Progenitor cell of endocrine pancreas (in vitro differentiated cells): ENCODE measurements around the gene SULT6B1. TPM values are rescaled to one million over a fixed set of nuclear protein-coding genes. Genes with fewer than 3 reads are reported as not detected.

ENCODE experiments used
- DNase-seq: peaks from one replicate; pipeline ENCODE4 v3.0.0; 2021; ENCODE audit warnings: low spot score; ENCODE audit not compliant: unreplicated experiment
- H3K27ac Mint-ChIP-seq: 2 replicates; pipeline ENCODE4 v1.8.0; 2021; ENCODE audit warnings: mild to moderate bottlenecking, moderate library complexity, mixed read lengths
- H3K27me3 Mint-ChIP-seq: 2 replicates; pipeline ENCODE4 v1.8.0; 2021; ENCODE audit warnings: mixed read lengths
- H3K36me3 Mint-ChIP-seq: 2 replicates; pipeline ENCODE4 v1.8.0; 2022; ENCODE audit warnings: mixed read lengths; ENCODE audit not compliant: insufficient read depth
- H3K4me1 Mint-ChIP-seq: 2 replicates; pipeline ENCODE4 v1.8.0; 2021; ENCODE audit warnings: low read depth, mixed read lengths
- H3K4me3 Mint-ChIP-seq: 2 replicates; pipeline ENCODE4 v1.8.0; 2021; ENCODE audit warnings: low read depth, mild to moderate bottlenecking, moderate library complexity, mixed read lengths
- H3K9me3 Mint-ChIP-seq: 2 replicates; pipeline ENCODE4 v1.8.0; 2021; ENCODE audit warnings: low read depth, mixed read lengths
- total RNA-seq: library from RNA; stranded (reverse); gene quantifications from 2 replicates; pipeline ENCODE4 v1.2.1, GENCODE V29; 2021
- TF ChIP-seq, protein P1 (sequence below): fragments of 200-600 bp; sonication (generic); IDR thresholded peaks from one replicate; pipeline ENCODE4 v1.5.0; 2021; ENCODE audit warnings: antibody characterized with exemption, mild to moderate bottlenecking; ENCODE audit not compliant: unreplicated experiment

The SULT6B1 gene
- total RNA-seq, 1 donor from 2014 or later = not detected

DNA sequence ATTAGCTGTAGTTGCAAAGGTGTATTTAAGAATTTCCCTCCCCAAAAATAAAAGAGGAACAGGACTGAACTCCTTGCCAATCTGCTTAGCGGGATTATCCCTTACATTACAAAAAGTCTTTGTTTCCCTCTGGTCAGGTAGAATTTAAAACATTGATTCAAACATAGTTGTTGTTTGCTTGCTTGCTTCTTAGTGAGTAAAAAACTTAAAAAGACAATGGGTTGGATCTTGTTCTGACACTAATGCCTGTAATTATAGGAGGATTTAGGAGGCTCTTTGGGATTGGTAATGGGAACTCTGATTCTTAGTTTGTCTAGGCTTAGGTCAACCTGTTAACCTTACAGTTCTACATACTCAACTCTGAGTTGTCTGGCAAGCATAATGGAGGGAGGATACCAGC, 4.1 kb upstream of the SULT6B1 start:
- H3K27ac Mint-ChIP-seq = no peak overlapping the region
- peaks cover 3% of the 10 kb centered on the region for H3K9me3 Mint-ChIP-seq
- TF ChIP-seq, protein P1, sequence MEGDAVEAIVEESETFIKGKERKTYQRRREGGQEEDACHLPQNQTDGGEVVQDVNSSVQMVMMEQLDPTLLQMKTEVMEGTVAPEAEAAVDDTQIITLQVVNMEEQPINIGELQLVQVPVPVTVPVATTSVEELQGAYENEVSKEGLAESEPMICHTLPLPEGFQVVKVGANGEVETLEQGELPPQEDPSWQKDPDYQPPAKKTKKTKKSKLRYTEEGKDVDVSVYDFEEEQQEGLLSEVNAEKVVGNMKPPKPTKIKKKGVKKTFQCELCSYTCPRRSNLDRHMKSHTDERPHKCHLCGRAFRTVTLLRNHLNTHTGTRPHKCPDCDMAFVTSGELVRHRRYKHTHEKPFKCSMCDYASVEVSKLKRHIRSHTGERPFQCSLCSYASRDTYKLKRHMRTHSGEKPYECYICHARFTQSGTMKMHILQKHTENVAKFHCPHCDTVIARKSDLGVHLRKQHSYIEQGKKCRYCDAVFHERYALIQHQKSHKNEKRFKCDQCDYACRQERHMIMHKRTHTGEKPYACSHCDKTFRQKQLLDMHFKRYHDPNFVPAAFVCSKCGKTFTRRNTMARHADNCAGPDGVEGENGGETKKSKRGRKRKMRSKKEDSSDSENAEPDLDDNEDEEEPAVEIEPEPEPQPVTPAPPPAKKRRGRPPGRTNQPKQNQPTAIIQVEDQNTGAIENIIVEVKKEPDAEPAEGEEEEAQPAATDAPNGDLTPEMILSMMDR = no peak
- H3K4me1 Mint-ChIP-seq = no peaks in the 10 kb centered on the region
- DNase-seq = no peak
- H3K36me3 Mint-ChIP-seq = peaks cover 2% of the 10 kb centered on the region
- H3K4me3 Mint-ChIP-seq = no peak overlapping the region
- peaks cover 5% of the 10 kb centered on the region for H3K27me3 Mint-ChIP-seq

DNA sequence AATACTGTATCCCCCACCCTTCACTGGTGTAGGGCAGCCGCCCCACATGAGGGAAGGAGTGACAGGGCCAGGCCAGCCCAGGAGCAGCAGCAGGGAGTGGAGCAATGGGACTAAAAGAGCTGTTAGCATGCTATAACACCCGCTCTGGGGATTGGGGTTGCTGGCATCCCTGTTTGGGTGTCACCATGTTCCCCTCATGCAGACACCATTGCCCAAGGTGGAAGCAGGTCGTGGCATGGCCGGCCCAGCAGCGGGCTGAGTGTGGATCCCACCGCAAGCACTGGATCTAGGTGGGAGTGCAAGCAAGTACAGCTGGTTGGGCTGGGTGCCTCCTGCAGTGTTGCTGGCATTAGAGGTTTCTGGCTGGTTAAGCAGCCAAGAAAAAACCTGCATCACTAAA, 3.3 kb upstream of the SULT6B1 start:
- Mint-ChIP-seq H3K9me3 (peaks cover 3% of the 10 kb centered on the region), H3K4me3 (no peak overlapping the region), H3K27me3 (peaks cover 8% of the 10 kb centered on the region), H3K4me1 (no peaks in the 10 kb centered on the region), H3K36me3 (peaks cover 2% of the 10 kb centered on the region), H3K27ac (no peak overlapping the region)
- DNase-seq = no peak
- TF ChIP-seq, protein P1 = no peak

DNA sequence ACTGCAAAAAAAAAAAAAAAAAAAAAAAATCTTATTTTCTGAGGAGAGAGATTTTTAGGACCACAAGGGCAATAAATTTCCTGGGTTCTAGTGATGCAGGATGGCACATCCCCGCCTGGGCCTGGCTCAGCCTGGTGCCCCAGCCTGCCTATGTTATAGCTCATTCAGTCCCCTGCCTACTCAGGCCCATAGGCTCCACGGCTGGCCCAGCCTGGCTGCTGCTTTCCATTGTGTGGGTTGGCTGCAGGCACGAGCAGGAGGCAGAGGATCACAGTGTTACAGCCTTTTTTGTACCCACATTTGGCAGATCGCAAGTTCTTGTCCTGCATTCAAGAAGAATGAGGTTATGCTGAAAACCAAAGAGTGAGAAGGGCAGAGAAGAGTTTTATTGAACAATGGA, 2.8 kb upstream of the SULT6B1 start:
- Mint-ChIP-seq H3K36me3 (peaks cover 1% of the 10 kb centered on the region), H3K4me3 (no peak overlapping the region), H3K4me1 (no peaks in the 10 kb centered on the region), H3K27ac (no peak overlapping the region), H3K27me3 (peaks cover 8% of the 10 kb centered on the region), H3K9me3 (peaks cover 1% of the 10 kb centered on the region)
- no peak for DNase-seq
- TF ChIP-seq, protein P1 = no peak

DNA sequence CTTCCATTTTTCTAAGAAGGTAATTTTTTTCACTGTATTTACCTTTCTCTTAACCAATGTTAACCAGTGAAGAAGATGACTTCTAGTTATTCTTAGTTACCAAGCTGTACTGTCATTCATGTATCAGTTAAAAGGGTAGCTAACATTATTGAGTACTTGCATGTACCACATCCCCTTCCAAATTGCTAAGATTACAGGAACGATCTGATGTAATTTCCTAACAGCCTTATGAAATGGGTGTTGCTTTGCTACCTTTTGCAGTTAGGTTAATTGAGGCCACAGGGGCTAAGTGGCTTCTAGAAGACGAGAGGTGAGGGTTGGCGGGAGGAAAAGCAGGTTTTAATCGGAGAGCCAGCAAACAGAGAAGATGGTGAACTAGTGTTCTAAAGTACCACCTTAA, 1.8 kb upstream of the SULT6B1 start:
- H3K27me3 Mint-ChIP-seq = peaks cover 12% of the 10 kb centered on the region

DNA sequence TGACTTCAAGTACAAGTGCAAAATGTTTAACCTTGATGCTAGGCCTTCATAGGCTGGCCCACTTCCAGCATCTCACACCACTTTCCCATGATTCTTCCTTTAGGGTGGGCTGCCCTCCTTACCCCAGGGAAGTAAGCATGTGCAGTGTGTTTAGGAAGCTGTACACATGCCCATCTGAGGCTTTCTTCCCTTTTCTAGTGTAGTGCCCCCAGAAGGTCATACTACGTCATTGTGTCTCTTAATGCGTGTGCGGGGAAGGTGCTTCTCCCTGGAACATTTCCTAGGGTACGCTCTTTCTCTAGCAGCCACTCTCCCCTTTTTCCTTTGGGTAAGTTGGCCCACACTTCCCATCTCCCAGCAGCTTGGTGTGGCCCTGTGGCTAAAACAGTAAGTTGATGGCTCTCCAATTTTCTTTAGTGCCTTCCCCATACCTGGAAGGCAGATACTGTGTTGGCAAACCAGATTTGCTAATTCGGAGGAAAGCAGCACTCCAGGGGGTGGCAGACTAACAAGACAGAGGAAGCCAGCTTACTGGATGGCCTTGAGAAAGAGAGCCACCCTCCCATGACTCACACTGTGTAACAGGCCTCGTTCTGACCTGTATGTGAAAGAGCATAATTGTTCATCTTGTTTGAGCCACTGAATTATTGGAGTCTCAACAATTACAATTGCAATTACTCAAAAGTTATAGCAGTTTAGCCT, 1.1 kb upstream of the SULT6B1 start:
- no peaks in the 10 kb centered on the region for H3K4me1 Mint-ChIP-seq
- H3K27me3 Mint-ChIP-seq = peaks cover 12% of the 10 kb centered on the region
- no peaks in the 10 kb centered on the region for H3K36me3 Mint-ChIP-seq
- H3K4me3 Mint-ChIP-seq = no peak overlapping the region
- H3K9me3 Mint-ChIP-seq = no peaks in the 10 kb centered on the region
- TF ChIP-seq, protein P1 = no peak
- no peak for DNase-seq
- no peak overlapping the region for H3K27ac Mint-ChIP-seq

More for the DNA sequence above, 1.8 kb upstream of the SULT6B1 start:
- DNase-seq = no peak
- no peaks in the 10 kb centered on the region for H3K36me3 Mint-ChIP-seq
- H3K4me1 Mint-ChIP-seq = no peaks in the 10 kb centered on the region
- H3K4me3 Mint-ChIP-seq = no peak overlapping the region
- no peak overlapping the region for H3K27ac Mint-ChIP-seq
- TF ChIP-seq, protein P1 = no peak
- H3K9me3 Mint-ChIP-seq = no peaks in the 10 kb centered on the region
